Activated T-cell treated with anti-CD3 and anti-CD28 coated beads, Interleukin-2, amount 50 U/mL, for 24 hours (primary cell): ENCODE measurements around the gene NRARP.
A peak's percentile ranks its signal among the peaks of the same experiment; 100 is the strongest.

Experiments
- DNase-seq: peaks from one replicate; pipeline ENCODE4 v3.0.0-alpha.2; 2020
- H3K27ac Mint-ChIP-seq: 2 replicates; pipeline ENCODE4 v1.8.0; 2020; ENCODE audit warnings: mild to moderate bottlenecking, mixed read lengths
- H3K27me3 Mint-ChIP-seq: 2 replicates; pipeline ENCODE4 v1.8.0; 2020; ENCODE audit warnings: mixed read lengths
- H3K36me3 Mint-ChIP-seq: 2 replicates; pipeline ENCODE4 v1.8.0; 2020; ENCODE audit warnings: low read depth, mixed read lengths
- H3K4me1 Mint-ChIP-seq: 2 replicates; pipeline ENCODE4 v1.8.0; 2020; ENCODE audit warnings: low read depth, mixed read lengths
- H3K4me3 Mint-ChIP-seq: 2 replicates; pipeline ENCODE4 v1.8.0; 2020; ENCODE audit warnings: mild to moderate bottlenecking, moderate library complexity, mixed read lengths
- H3K9me3 Mint-ChIP-seq: 2 replicates; pipeline ENCODE4 v1.8.0; 2020; ENCODE audit warnings: mixed read lengths

Gene NRARP

DNA sequence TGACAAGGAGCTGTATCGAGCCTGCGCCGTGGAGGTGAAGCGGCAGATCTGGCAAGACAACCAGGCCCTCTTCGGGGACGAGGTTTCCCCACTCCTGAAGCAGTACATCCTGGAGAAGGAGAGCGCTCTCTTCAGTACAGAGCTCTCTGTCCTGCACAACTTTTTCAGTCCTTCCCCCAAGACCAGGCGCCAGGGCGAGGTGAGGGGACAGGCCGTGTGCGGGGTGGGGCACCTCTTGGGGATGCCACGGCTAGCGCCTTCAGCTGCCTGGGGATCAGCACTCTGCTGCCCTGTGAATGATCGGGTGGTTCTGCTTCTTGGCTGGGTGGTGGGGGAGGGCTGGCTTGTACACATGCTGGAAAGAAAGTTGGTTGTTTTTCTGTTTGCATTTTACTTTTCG, 45.2 kb downstream of the NRARP start:
- no peaks in the 10 kb centered on the region for H3K9me3 Mint-ChIP-seq
- H3K27me3 Mint-ChIP-seq: no peaks in the 10 kb centered on the region
- peak overlapping the region; percentile 89 for H3K27ac Mint-ChIP-seq
- H3K4me1 Mint-ChIP-seq: peaks cover 23% of the 10 kb centered on the region
- no peak for DNase-seq
- H3K36me3 Mint-ChIP-seq: peaks cover 40% of the 10 kb centered on the region
- peak overlapping the region; percentile 91 for H3K4me3 Mint-ChIP-seq

DNA sequence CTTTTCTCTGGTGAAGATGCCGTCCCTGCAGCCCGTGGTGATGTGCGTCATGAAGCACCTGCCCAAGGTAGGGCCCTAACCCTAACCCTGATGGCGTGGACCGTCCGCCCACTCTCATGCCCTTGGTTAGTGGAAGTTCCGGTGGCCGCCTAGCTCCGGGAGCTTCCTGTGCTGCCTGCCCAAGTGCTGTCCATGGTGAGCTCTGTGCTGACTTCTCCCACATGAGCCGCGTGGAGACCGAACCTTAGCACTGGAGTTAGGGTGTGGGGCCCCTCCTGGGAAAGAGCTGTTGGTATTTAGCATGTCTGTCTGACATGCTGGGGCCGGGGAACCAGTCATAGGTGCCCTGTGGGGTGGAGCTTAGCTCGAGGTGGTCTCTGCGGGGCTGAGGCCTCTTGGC, 45.7 kb downstream of the NRARP start:
- Mint-ChIP-seq H3K27me3 (no peaks in the 10 kb centered on the region), H3K27ac (peak overlapping the region; percentile 89), H3K9me3 (no peaks in the 10 kb centered on the region), H3K4me1 (peaks cover 23% of the 10 kb centered on the region), H3K36me3 (peaks cover 35% of the 10 kb centered on the region), H3K4me3 (peak overlapping the region; percentile 91)
- DNase-seq: no peak

DNA sequence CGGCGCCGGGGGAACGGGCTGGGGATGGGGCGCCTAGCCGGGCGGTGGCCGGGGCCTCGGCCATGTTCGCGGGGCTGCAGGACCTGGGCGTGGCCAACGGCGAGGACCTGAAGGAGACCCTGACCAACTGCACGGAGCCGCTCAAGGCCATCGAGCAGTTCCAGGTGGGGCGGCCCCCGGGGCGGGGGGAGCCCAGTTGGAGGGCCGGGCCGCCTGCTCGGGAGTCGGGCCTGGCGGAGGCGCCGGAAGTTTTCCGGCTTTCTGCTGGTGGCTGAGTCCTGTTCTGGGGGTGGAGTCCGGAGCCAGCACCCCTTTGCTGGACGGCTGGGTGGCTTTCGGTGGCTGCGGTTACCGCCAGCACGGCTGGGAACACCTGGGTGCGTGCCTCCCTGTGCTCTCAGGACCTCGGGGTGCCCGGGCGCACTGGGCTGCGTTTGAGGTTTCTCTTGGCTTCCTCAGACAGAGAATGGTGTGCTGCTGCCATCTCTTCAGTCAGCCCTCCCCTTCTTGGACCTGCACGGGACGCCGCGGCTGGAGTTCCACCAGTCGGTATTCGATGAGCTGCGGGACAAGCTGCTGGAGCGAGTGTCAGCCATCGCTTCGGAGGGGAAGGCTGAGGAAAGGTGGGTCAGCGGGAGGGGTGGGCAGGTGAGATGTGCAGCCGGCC, 46.5 kb downstream of the NRARP start:
- no peaks in the 10 kb centered on the region for H3K27me3 Mint-ChIP-seq
- peaks cover 23% of the 10 kb centered on the region for H3K4me1 Mint-ChIP-seq
- peak overlapping the region; percentile 89 for H3K27ac Mint-ChIP-seq
- no peak for DNase-seq
- peak overlapping the region; percentile 91 for H3K4me3 Mint-ChIP-seq
- H3K9me3 Mint-ChIP-seq: no peaks in the 10 kb centered on the region
- H3K36me3 Mint-ChIP-seq: peaks cover 32% of the 10 kb centered on the region

DNA sequence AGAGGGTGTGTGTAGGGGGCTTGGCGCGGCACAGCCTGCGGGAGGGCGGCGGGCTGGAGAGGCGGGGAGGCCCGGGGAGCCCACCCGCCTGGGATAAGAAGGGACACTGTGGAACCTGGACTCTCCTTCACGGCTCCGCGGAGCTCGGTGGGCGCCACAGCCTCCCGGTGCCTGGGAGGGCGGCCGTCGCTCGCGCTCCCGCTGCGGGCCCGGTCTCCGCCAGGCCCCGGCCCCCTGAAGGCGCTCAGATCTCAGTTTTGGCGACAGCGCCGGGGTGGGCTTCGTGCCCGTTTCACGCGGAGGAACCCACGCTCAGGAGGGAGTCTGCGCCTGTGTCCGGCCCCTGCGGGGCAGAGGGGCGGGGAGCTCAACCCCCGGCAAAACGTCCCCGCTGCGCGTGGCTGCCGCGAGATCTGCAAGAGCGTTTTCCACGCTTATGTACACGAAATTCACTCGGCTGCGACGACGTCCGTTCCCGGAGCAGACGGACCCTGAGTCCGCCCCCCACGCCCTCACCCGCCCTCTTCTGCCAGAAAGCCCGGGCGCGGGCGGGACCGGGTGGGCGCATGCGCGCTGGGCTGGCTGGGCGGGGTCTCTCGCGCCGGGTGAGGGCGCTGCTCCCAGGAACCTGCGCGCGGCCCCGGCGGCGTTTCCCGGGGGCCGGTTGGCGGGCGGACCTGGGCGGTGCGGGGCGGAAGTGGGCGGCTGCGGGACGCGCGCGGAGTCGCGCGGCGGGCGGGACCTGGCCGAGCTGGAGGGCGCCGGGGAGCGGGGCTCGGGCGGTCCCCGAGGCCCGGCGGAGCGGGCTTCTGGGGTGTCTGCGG, 47.2 kb downstream of the NRARP start, which contains the start of gene NELFB:
NELFB (plus strand) TSS at position 704 of the 824 bp plus-strand sequence.
- H3K4me3 Mint-ChIP-seq: peak within 1 kb of the TSS; percentile 91

DNA sequence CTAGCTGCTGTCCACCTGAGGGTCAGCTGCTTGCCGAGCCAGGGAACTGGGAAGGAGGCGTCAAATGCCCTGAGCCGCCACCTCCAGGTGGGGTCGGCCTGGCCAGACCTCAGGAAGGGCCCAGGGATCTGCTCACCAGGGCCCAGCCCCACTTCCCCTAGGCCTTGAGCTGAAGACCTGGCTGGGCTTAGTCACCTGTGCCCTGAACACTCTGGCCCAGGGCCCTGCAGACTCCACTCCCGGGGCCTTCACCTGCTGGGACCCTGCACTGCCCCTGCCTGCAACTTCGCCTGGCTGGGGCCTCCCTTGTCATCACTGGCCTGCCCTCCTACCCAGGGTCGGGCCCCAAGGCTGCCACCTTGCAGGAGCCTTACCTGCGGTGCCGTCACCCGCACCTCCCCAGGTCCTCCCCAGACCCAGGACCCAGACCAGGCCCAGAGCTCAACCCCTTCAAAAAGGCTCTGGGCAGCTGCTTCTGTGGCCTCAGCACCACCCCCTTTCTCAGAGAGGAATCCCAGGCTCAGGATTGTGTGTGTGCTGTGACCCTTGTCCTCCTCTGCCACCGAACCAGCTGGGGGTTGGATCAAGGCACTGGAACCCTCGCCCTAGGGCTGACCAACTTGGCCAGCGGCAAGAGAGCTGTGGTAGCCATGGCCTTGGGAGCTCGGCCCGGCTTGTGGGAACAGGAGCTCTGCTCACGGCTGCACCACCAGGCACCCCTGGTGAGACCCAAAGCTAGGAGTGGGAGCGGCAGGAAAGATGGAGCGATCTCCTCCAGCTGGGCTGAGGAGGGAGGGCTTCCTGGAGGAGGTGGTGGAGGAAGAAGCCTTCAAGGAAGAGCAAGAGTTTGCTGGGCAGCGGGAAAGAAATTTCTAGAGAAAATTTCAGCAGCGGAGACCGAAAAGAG, 48.1 kb downstream of the NRARP start:
- Mint-ChIP-seq H3K9me3 (no peaks in the 10 kb centered on the region), H3K4me3 (peak overlapping the region; percentile 91), H3K27ac (peak overlapping the region; percentile 86), H3K4me1 (peaks cover 23% of the 10 kb centered on the region), H3K36me3 (peaks cover 27% of the 10 kb centered on the region), H3K27me3 (no peaks in the 10 kb centered on the region)
- DNase-seq: no peak

More for the DNA sequence above, 47.2 kb downstream of the NRARP start, which contains the start of gene NELFB:
- H3K36me3 Mint-ChIP-seq: peaks cover 32% of the 10 kb centered on the region
- peaks cover 23% of the 10 kb centered on the region for H3K4me1 Mint-ChIP-seq
- H3K27me3 Mint-ChIP-seq: no peaks in the 10 kb centered on the region
- no peaks in the 10 kb centered on the region for H3K9me3 Mint-ChIP-seq
- peak; percentile 99 for DNase-seq
- peak within 1 kb of the TSS; percentile 89 for H3K27ac Mint-ChIP-seq

DNA sequence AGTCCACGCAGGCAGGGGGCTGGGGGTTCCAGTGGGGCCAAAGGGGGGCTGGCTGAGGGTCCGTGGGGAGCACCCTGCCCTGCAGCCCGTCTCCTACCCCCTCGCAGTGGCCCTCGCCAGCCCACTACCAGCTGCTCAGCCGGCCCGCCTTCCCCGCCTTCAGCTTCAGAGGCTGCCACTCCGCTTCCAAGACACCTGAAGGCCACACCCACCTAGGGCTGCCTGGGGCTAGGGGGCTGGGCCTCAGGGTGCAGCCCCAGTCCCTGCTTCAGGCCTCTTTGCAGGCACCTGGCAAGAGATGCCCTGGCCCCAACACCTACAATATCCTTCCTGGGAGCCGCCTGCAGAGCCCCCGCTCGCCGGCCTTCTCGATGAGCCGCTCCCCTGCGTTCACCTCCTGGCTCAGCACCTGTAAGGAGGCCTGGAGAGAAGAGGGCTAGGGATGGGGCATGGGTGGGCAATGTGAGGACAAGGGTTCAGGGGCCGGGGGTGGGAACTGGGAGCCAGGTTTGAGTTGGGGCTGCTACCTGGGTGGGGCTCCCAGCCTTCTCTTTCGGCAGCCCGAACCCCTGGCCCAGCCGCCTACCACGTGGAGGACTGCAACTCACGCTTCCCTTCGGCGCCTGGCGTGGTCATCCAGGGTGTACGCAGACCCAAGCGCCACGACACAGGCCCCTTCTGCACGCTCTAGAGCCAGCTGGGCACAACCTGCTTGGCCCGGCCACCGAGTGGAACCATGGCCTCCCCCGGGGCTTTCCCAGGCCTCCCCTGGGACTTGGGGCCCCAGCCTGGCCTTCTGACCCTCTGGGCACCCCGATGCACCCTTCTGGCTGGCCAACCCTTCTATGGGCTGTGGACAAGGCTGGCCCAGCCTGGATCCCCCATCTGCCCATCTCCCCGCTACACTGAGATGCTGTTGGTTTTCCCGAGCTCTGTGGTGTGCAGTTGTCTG, 49.2 kb downstream of the NRARP start:
- H3K9me3 Mint-ChIP-seq: no peaks in the 10 kb centered on the region
- DNase-seq: no peak
- no peak overlapping the region for H3K4me3 Mint-ChIP-seq
- peaks cover 23% of the 10 kb centered on the region for H3K4me1 Mint-ChIP-seq
- H3K27me3 Mint-ChIP-seq: no peaks in the 10 kb centered on the region
- H3K27ac Mint-ChIP-seq: no peak overlapping the region
- peaks cover 16% of the 10 kb centered on the region for H3K36me3 Mint-ChIP-seq

DNA sequence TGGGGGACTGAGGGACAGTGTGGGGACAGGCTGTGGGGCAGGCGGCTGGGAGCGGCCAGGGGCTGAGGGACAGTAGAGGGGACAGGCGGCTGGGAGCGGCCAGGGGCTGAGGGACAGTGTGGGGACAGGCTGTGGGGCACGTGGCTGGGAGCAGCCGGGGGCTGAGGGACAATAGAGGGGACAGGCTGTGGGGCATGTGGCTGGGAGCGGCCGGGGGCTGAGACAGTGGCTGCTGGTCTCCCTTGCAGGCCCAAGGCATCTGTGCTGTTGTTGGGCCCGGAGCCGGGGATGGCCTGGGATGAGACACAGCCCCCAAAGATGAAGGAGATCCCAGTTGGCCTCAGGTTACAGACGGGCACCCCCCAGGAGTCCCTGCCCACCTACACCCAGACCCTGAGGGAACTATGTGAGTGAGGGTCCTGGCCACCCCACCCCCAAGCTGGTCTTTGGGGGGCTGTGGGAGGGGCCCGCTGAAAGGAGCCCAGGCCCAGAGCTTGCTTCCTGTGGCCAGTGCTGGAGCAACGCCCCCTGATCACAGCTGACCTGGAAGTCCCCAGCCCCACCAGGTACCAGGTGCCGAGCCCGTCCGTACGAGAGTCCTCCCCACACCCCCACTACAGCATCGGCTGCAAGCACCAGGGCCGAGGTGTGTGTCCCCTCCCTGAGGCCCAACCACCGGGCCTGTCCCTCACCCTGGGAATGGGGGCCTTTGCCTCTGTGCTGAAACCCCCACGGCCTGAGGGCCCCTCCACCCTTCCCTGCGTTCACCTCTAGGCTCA, 50.4 kb downstream of the NRARP start:
- Mint-ChIP-seq H3K36me3 (peaks cover 11% of the 10 kb centered on the region), H3K9me3 (no peaks in the 10 kb centered on the region), H3K27me3 (no peaks in the 10 kb centered on the region), H3K27ac (no peak overlapping the region), H3K4me1 (peaks cover 18% of the 10 kb centered on the region), H3K4me3 (no peak overlapping the region)
- DNase-seq: no peak

DNA sequence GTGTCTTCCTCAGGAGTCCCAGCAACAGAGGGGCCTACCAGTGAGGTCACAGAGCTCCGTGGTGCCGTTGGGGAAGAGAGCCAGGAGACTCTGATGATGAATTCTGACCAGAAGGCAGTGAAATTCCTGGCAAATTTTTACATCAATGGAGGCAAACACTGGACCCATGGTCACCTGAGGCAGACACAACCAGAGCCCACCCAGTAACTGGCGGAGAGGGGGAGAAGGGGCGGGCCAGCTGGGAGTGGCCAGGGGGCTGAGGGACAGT, 50.9 kb downstream of the NRARP start, which contains the start of gene STPG3:
STPG3 (plus strand) TSS at position 93 of the 268 bp plus-strand sequence; CDS start at position 94, 1 bp downstream.
- peaks cover 5% of the 10 kb centered on the region for H3K36me3 Mint-ChIP-seq
- H3K4me3 Mint-ChIP-seq: no peak within 1 kb of the TSS
- H3K4me1 Mint-ChIP-seq: peaks cover 12% of the 10 kb centered on the region
- H3K27ac Mint-ChIP-seq: no peak within 1 kb of the TSS
- DNase-seq: no peak
- no peaks in the 10 kb centered on the region for H3K27me3 Mint-ChIP-seq
- no peaks in the 10 kb centered on the region for H3K9me3 Mint-ChIP-seq

DNA sequence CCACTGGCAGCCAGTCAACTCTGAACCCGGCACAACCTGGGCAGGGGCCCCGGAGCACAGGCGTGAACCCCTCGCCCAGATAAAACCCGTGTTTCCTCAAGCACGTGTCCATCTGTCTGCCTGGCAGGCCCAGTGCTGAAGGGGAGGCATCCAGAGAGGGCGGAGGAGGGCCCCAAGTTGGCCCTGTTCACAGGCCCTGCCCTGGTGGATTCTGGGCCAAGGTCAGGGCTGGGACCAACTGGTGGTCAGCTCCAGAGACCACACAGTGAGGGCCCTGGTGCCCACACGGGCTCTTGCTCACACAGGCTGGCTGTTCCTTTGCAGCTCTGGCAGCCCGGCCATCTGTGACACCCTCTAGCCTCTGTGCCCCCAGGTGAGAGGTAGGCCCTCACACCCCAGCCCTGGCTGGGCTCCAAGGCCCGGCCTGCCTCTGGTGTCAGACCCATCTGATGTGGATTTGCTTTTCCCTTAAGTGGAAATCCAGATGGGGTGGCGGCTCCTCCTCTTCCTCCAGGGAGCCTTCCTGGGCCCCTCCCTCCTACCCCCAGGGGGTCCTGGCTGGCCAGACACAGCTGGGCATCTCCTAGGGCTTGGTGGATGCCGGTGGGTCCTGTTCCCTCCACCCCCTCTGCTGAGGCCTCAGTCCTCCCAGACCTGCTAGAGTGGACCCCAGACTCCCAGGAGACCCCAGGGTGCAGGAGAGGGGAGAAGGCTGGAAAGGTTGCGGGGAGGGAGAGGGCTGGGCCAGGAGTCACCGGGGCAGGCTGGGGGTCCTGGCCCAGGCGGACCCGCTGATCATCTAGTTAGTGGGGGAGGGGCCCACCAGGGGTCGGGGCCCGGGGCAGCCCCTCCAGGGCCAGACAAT, 51.5 kb downstream of the NRARP start:
- no peak overlapping the region for H3K27ac Mint-ChIP-seq
- no peaks in the 10 kb centered on the region for H3K27me3 Mint-ChIP-seq
- no peaks in the 10 kb centered on the region for H3K9me3 Mint-ChIP-seq
- H3K4me1 Mint-ChIP-seq: peaks cover 8% of the 10 kb centered on the region
- H3K36me3 Mint-ChIP-seq: peaks cover under 1% of the 10 kb centered on the region
- no peak for DNase-seq
- H3K4me3 Mint-ChIP-seq: no peak overlapping the region
